GM23338 (cell line): Measurements from ENCODE around the gene LDHD. TPM values are rescaled to one million over a fixed set of nuclear protein-coding genes. Genes with fewer than 3 reads are reported as not detected.

Experiments
- ATAC-seq: fragments of 200-7000 bp; cut with Tn5 transposase; 3 replicates; pipeline ENCODE4 v1.9.1; 2020
- DNase-seq: peaks from one replicate; pipeline ENCODE4 v3.0.0-alpha.2; 2015; ENCODE audit warnings: low spot score
- H2AFZ ChIP-seq: fragments of 200-600 bp; sonication (generic); 2 replicates; pipeline ENCODE4 v1.8.0; 2016; ENCODE audit warnings: antibody characterized with exemption, mild to moderate bottlenecking, moderate library complexity
- H3F3A ChIP-seq: fragments of 200-600 bp; sonication (generic); replicated peaks from 2 replicates; pipeline ENCODE4 v1.8.0; 2017; ENCODE audit warnings: antibody characterized with exemption, mixed run types, low read depth
- H3K27ac ChIP-seq: fragments of 200-600 bp; sonication (generic); 2 replicates; pipeline ENCODE4 v1.6.1; 2016; ENCODE audit warnings: low read depth
- H3K27me3 ChIP-seq: fragments of 200-600 bp; sonication (generic); 2 replicates; pipeline ENCODE4 v1.8.0; 2016; ENCODE audit warnings: mild to moderate bottlenecking, mixed run types, moderate library complexity; ENCODE audit not compliant: insufficient read depth
- H3K36me3 ChIP-seq: fragments of 200-600 bp; sonication (generic); 2 replicates; pipeline ENCODE4 v1.8.0; 2016; ENCODE audit warnings: mild to moderate bottlenecking; ENCODE audit not compliant: insufficient read depth
- H3K4me1 ChIP-seq: fragments of 200-600 bp; sonication (generic); 2 replicates; pipeline ENCODE4 v1.8.0; 2016; ENCODE audit warnings: mild to moderate bottlenecking, moderate library complexity; ENCODE audit not compliant: insufficient read depth
- H3K4me2 ChIP-seq: fragments of 200-600 bp; sonication (generic); 2 replicates; pipeline ENCODE4 v1.7.1; 2017; ENCODE audit warnings: mixed run types
- H3K4me3 ChIP-seq: fragments of 200-600 bp; sonication (generic); 2 replicates; pipeline ENCODE4 v1.6.1; 2016; ENCODE audit warnings: mixed run types
- H3K79me2 ChIP-seq: fragments of 200-600 bp; sonication (generic); replicated peaks from 2 replicates; pipeline ENCODE4 v1.8.0; 2017; ENCODE audit warnings: mild to moderate bottlenecking; ENCODE audit not compliant: insufficient read depth
- H3K9me2 ChIP-seq: fragments of 200-600 bp; sonication (generic); 2 replicates; pipeline ENCODE4 v1.8.0; 2017; ENCODE audit not compliant: insufficient read depth
- H4K20me1 ChIP-seq: fragments of 200-600 bp; sonication (generic); replicated peaks from 2 replicates; pipeline ENCODE4 v1.8.0; 2017; ENCODE audit warnings: mild to moderate bottlenecking; ENCODE audit not compliant: insufficient read depth
- H3K27ac Mint-ChIP-seq: 2 replicates; pipeline ENCODE4 v1.8.0; 2020; ENCODE audit warnings: inconsistent platforms, mild to moderate bottlenecking, moderate library complexity, mixed read lengths
- H3K27me3 Mint-ChIP-seq: 3 replicates; pipeline ENCODE4 v1.8.0; 2022; ENCODE audit warnings: low read depth, mild to moderate bottlenecking, moderate library complexity, mixed read lengths, inconsistent platforms; ENCODE audit not compliant: insufficient read depth, poor library complexity
- H3K36me3 Mint-ChIP-seq: 3 replicates; pipeline ENCODE4 v1.8.0; 2021; ENCODE audit warnings: low read depth, mild to moderate bottlenecking, inconsistent platforms, moderate library complexity, mixed read lengths
- H3K4me1 Mint-ChIP-seq: 3 replicates; pipeline ENCODE4 v1.8.0; 2020; ENCODE audit warnings: mild to moderate bottlenecking, inconsistent platforms, mixed read lengths
- H3K4me3 Mint-ChIP-seq: 3 replicates; pipeline ENCODE4 v1.8.0; 2021; ENCODE audit warnings: moderate library complexity, mild to moderate bottlenecking, inconsistent platforms, mixed read lengths
- H3K9me3 Mint-ChIP-seq: 3 replicates; pipeline ENCODE4 v1.8.0; 2020; ENCODE audit warnings: moderate library complexity, mild to moderate bottlenecking, inconsistent platforms, mixed read lengths
- CREB1 ChIP-seq: fragments of 250-450 bp; sonication (Bioruptor Pico); IDR thresholded peaks from 2 replicates; pipeline ENCODE4 v1.5.0; 2020; ENCODE audit warnings: low read depth, mild to moderate bottlenecking, moderate library complexity
- EZH2 ChIP-seq: fragments of 200-600 bp; sonication (generic); IDR thresholded peaks from one replicate; pipeline ENCODE4 v1.8.0; 2017; ENCODE audit warnings: antibody characterized with exemption, mild to moderate bottlenecking, low read depth; ENCODE audit not compliant: unreplicated experiment
- EZH2phosphoT487 ChIP-seq: fragments of 200-600 bp; sonication (generic); IDR thresholded peaks from one replicate; pipeline ENCODE4 v1.8.1; 2018; ENCODE audit warnings: antibody characterized with exemption; ENCODE audit not compliant: unreplicated experiment
- JUNB ChIP-seq: IDR thresholded peaks from one replicate; pipeline ENCODE4 v1.6.1; 2016; ENCODE audit warnings: antibody characterized with exemption; ENCODE audit not compliant: unreplicated experiment
- NANOG ChIP-seq: IDR thresholded peaks from 2 replicates; pipeline ENCODE4 v1.6.1; 2016; ENCODE audit warnings: antibody characterized with exemption, borderline replicate concordance
- POLR2AphosphoS5 ChIP-seq: IDR thresholded peaks from 2 replicates; pipeline ENCODE4 v1.6.1; 2016; ENCODE audit warnings: antibody characterized with exemption, low read depth
- STAT1 ChIP-seq: IDR thresholded peaks from one replicate; pipeline ENCODE4 v1.6.1; 2016; ENCODE audit warnings: antibody characterized with exemption; ENCODE audit not compliant: unreplicated experiment
- ZNF114 ChIP-seq: fragments of 250-450 bp; sonication (Bioruptor Pico); IDR thresholded peaks from 2 replicates; pipeline ENCODE4 v1.5.0; 2020; ENCODE audit warnings: mild to moderate bottlenecking, moderate library complexity
- ZNF331 ChIP-seq: fragments of 250-450 bp; sonication (Bioruptor Pico); IDR thresholded peaks from 2 replicates; pipeline ENCODE4 v1.5.0; 2020; ENCODE audit warnings: low read depth, mild to moderate bottlenecking, moderate library complexity
- polyA plus RNA-seq: library from polyadenylated mRNA; unstranded; fragments of >200 nt; fragmentation: Nextera tagmentation; extraction: Ambion mirVana; gene quantifications from 2 replicates; pipeline ENCODE4 v1.2.1, GENCODE V29; 2016
- total RNA-seq: library from RNA; depleted of rRNA; stranded (reverse); fragments of >200 nt; shearing (Covaris generic); gene quantifications from 2 replicates; pipeline ENCODE4 v1.2.3, GENCODE V29; 2014
- TF ChIP-seq, protein P1 (sequence below): IDR thresholded peaks from 2 replicates; pipeline ENCODE4 v1.6.1; 2016; ENCODE audit warnings: antibody characterized with exemption
- TF ChIP-seq, protein P2 (sequence below), 2 experiments: fragments of 200-600 bp in 1 of 2; sonication (generic) in 1 of 2; conservative IDR thresholded peaks; 2 replicates each; pipeline versions ENCODE4 v1.5.1 to v1.6.1; 2016 to 2017; ENCODE audit warnings: antibody characterized with exemption in 2 of 2, low read depth in 2 of 2, mild to moderate bottlenecking in 2 of 2, moderate library complexity in 1 of 2
- TF ChIP-seq, protein P3 (sequence below): fragments of 250-450 bp; sonication (Bioruptor Pico); IDR thresholded peaks from 2 replicates; pipeline ENCODE4 v1.5.0; 2020; ENCODE audit warnings: mild to moderate bottlenecking, moderate library complexity
- TF ChIP-seq, protein P4 (sequence below): IDR thresholded peaks from one replicate; pipeline ENCODE4 v1.6.1; 2018; ENCODE audit warnings: antibody characterized with exemption; ENCODE audit not compliant: unreplicated experiment

Gene LDHD
- total and polyA plus RNA-seq, 2 experiments from 2014 or later: 5.0 to 7.7 TPM

DNA sequence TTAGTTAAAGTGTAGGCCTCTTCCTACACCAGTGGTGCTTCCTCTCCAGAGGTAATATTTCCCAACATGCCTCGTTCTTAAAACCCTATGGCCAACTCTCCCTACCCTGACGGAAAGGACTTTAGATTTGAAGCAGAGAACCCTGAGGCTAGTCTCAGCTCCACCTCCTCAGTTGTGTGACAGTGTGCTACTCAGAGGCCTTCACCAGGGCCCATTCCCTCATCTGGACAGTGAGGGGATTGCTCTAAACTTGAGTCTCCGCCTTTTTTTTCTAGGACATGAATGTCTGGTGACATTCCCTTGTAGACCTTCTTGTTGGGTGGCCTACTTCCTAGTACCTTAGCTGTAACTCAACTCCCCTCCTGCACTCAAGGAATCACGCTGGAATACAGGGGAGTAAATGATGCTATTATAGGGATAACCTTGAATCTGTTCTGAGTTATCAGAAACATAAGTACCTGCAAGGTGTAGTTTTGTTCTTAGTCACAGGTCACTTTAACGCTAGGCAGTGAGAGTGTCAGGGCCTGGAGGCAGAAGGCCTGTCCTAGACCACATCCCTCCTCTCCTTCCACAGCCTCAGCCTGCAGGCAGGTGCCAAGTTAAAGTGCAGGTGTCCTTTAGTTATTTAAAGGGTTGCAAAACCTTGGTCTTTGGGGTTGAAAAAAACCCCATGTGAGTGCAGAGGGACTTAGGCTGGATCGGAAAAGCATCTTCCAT lies 26.9 kb downstream of the LDHD start:
- no peak; the same call in 2 of the 3 replicates for ATAC-seq

More for the DNA sequence above, 26.9 kb downstream of the LDHD start:
- no peaks in the 10 kb centered on the region for H3K9me3 Mint-ChIP-seq
- no peak overlapping the region for H3K27ac ChIP-seq
- DNase-seq: peak; percentile 56
- no peak overlapping the region for H3K4me2 ChIP-seq
- no peaks in the 10 kb centered on the region for H3K9me2 ChIP-seq
- peaks cover 18% of the 10 kb centered on the region for H3K4me1 ChIP-seq
- no peak overlapping the region for H3K4me3 ChIP-seq
- H3K36me3 Mint-ChIP-seq: peaks cover 2% of the 10 kb centered on the region; the same call in 1 of the 3 replicates
- H2AFZ ChIP-seq: no peak overlapping the region
- H3K27ac Mint-ChIP-seq: no peak overlapping the region
- no peak overlapping the region for H3K4me3 Mint-ChIP-seq
- H3K79me2 ChIP-seq: peaks cover 77% of the 10 kb centered on the region
- 0 out of 2 replicates have a peak, but pooled peaks cover 2% of the 10 kb centered on the region for H3K36me3 ChIP-seq
- H3F3A ChIP-seq: 0 out of 2 replicates have a peak, but pooled peaks cover 8% of the 10 kb centered on the region
- no peaks in the 10 kb centered on the region for H3K27me3 ChIP-seq
- peaks cover 13% of the 10 kb centered on the region for H3K27me3 Mint-ChIP-seq
- H4K20me1 ChIP-seq: peaks cover 9% of the 10 kb centered on the region
- peaks cover 29% of the 10 kb centered on the region for H3K4me1 Mint-ChIP-seq
- TF ChIP-seq, protein P1, sequence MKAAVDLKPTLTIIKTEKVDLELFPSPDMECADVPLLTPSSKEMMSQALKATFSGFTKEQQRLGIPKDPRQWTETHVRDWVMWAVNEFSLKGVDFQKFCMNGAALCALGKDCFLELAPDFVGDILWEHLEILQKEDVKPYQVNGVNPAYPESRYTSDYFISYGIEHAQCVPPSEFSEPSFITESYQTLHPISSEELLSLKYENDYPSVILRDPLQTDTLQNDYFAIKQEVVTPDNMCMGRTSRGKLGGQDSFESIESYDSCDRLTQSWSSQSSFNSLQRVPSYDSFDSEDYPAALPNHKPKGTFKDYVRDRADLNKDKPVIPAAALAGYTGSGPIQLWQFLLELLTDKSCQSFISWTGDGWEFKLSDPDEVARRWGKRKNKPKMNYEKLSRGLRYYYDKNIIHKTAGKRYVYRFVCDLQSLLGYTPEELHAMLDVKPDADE: no peak
- TF ChIP-seq ZNF114 (no peak), EZH2phosphoT487 (no peak), JUNB (no peak), NANOG (no peak), STAT1 (no peak), ZNF331 (CRISPR knock-in tag) (no peak), POLR2AphosphoS5 (no peak), EZH2 (no peak), CREB1 (CRISPR knock-in tag) (no peak)
- TF ChIP-seq, protein P2, sequence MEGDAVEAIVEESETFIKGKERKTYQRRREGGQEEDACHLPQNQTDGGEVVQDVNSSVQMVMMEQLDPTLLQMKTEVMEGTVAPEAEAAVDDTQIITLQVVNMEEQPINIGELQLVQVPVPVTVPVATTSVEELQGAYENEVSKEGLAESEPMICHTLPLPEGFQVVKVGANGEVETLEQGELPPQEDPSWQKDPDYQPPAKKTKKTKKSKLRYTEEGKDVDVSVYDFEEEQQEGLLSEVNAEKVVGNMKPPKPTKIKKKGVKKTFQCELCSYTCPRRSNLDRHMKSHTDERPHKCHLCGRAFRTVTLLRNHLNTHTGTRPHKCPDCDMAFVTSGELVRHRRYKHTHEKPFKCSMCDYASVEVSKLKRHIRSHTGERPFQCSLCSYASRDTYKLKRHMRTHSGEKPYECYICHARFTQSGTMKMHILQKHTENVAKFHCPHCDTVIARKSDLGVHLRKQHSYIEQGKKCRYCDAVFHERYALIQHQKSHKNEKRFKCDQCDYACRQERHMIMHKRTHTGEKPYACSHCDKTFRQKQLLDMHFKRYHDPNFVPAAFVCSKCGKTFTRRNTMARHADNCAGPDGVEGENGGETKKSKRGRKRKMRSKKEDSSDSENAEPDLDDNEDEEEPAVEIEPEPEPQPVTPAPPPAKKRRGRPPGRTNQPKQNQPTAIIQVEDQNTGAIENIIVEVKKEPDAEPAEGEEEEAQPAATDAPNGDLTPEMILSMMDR (conservative IDR thresholded peaks at IDR 0.05; ENCODE audit: low read depth in 2 of 2): no peak
- TF ChIP-seq, protein P3, sequence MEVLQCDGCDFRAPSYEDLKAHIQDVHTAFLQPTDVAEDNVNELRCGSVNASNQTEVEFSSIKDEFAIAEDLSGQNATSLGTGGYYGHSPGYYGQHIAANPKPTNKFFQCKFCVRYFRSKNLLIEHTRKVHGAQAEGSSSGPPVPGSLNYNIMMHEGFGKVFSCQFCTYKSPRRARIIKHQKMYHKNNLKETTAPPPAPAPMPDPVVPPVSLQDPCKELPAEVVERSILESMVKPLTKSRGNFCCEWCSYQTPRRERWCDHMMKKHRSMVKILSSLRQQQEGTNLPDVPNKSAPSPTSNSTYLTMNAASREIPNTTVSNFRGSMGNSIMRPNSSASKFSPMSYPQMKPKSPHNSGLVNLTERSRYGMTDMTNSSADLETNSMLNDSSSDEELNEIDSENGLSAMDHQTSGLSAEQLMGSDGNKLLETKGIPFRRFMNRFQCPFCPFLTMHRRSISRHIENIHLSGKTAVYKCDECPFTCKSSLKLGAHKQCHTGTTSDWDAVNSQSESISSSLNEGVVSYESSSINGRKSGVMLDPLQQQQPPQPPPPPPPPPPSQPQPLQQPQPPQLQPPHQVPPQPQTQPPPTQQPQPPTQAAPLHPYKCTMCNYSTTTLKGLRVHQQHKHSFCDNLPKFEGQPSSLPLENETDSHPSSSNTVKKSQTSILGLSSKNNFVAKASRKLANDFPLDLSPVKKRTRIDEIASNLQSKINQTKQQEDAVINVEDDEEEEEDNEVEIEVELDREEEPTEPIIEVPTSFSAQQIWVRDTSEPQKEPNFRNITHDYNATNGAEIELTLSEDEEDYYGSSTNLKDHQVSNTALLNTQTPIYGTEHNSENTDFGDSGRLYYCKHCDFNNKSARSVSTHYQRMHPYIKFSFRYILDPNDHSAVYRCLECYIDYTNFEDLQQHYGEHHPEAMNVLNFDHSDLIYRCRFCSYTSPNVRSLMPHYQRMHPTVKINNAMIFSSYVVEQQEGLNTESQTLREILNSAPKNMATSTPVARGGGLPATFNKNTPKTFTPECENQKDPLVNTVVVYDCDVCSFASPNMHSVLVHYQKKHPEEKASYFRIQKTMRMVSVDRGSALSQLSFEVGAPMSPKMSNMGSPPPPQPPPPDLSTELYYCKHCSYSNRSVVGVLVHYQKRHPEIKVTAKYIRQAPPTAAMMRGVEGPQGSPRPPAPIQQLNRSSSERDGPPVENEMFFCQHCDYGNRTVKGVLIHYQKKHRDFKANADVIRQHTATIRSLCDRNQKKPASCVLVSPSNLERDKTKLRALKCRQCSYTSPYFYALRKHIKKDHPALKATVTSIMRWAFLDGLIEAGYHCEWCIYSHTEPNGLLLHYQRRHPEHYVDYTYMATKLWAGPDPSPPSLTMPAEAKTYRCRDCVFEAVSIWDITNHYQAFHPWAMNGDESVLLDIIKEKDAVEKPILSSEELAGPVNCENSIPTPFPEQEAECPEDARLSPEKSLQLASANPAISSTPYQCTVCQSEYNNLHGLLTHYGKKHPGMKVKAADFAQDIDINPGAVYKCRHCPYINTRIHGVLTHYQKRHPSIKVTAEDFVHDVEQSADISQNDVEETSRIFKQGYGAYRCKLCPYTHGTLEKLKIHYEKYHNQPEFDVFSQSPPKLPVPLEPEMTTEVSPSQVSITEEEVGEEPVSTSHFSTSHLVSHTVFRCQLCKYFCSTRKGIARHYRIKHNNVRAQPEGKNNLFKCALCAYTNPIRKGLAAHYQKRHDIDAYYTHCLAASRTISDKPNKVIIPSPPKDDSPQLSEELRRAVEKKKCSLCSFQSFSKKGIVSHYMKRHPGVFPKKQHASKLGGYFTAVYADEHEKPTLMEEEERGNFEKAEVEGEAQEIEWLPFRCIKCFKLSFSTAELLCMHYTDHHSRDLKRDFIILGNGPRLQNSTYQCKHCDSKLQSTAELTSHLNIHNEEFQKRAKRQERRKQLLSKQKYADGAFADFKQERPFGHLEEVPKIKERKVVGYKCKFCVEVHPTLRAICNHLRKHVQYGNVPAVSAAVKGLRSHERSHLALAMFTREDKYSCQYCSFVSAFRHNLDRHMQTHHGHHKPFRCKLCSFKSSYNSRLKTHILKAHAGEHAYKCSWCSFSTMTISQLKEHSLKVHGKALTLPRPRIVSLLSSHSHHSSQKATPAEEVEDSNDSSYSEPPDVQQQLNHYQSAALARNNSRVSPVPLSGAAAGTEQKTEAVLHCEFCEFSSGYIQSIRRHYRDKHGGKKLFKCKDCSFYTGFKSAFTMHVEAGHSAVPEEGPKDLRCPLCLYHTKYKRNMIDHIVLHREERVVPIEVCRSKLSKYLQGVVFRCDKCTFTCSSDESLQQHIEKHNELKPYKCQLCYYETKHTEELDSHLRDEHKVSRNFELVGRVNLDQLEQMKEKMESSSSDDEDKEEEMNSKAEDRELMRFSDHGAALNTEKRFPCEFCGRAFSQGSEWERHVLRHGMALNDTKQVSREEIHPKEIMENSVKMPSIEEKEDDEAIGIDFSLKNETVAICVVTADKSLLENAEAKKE (CRISPR knock-in tag): no peak
- TF ChIP-seq, protein P4, sequence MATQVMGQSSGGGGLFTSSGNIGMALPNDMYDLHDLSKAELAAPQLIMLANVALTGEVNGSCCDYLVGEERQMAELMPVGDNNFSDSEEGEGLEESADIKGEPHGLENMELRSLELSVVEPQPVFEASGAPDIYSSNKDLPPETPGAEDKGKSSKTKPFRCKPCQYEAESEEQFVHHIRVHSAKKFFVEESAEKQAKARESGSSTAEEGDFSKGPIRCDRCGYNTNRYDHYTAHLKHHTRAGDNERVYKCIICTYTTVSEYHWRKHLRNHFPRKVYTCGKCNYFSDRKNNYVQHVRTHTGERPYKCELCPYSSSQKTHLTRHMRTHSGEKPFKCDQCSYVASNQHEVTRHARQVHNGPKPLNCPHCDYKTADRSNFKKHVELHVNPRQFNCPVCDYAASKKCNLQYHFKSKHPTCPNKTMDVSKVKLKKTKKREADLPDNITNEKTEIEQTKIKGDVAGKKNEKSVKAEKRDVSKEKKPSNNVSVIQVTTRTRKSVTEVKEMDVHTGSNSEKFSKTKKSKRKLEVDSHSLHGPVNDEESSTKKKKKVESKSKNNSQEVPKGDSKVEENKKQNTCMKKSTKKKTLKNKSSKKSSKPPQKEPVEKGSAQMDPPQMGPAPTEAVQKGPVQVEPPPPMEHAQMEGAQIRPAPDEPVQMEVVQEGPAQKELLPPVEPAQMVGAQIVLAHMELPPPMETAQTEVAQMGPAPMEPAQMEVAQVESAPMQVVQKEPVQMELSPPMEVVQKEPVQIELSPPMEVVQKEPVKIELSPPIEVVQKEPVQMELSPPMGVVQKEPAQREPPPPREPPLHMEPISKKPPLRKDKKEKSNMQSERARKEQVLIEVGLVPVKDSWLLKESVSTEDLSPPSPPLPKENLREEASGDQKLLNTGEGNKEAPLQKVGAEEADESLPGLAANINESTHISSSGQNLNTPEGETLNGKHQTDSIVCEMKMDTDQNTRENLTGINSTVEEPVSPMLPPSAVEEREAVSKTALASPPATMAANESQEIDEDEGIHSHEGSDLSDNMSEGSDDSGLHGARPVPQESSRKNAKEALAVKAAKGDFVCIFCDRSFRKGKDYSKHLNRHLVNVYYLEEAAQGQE: no peak
